Neuronal stem cell (in vitro differentiated cells): ENCODE data around the gene STK10.
A peak's percentile ranks its signal among the peaks of the same experiment; 100 is the strongest.

Experiments used
- DNase-seq: peaks from one replicate; pipeline ENCODE4 v3.0.0-alpha.2; 2013; ENCODE audit warnings: low spot score
- H2AFZ ChIP-seq: one replicate; pipeline ENCODE4 v1.6.1; 2013; ENCODE audit warnings: mild to moderate bottlenecking, low read length, inconsistent platforms
- H2AK5ac ChIP-seq: 2 replicates; pipeline ENCODE4 v1.6.1; 2013; ENCODE audit warnings: low read depth, mild to moderate bottlenecking, inconsistent platforms, low read length, moderate library complexity, mixed read lengths
- H2BK120ac ChIP-seq: 2 replicates; pipeline ENCODE4 v1.6.1; 2013; ENCODE audit warnings: low read depth, mild to moderate bottlenecking, inconsistent platforms, low read length, moderate library complexity, mixed read lengths
- H2BK12ac ChIP-seq: one replicate; pipeline ENCODE4 v1.6.1; 2013; ENCODE audit warnings: low read length, inconsistent platforms
- H2BK15ac ChIP-seq: 2 replicates; pipeline ENCODE4 v1.6.1; 2013; ENCODE audit warnings: mild to moderate bottlenecking, low read length, inconsistent platforms, mixed read lengths
- H2BK5ac ChIP-seq: one replicate; pipeline ENCODE4 v1.6.1; 2013; ENCODE audit warnings: inconsistent platforms, mild to moderate bottlenecking, low read length, moderate library complexity
- H3K14ac ChIP-seq: one replicate; pipeline ENCODE4 v1.6.1; 2013; ENCODE audit warnings: low read length, inconsistent platforms
- H3K18ac ChIP-seq: 2 replicates; pipeline ENCODE4 v1.6.1; 2013; ENCODE audit warnings: low read length, inconsistent platforms
- H3K23ac ChIP-seq: 2 replicates; pipeline ENCODE4 v1.6.1; 2013; ENCODE audit warnings: low read depth, mild to moderate bottlenecking, mixed read lengths, low read length, inconsistent platforms; ENCODE audit not compliant: poor library complexity
- H3K27ac ChIP-seq: replicated peaks from 3 replicates; pipeline ENCODE4 v1.5.1; 2013; ENCODE audit warnings: low read length, inconsistent platforms
- H3K27me3 ChIP-seq, 3 experiments: 2 replicates each; pipeline ENCODE4 v1.6.1; 2013; ENCODE audit warnings: low read length in 3 of 3, mild to moderate bottlenecking in 2 of 3, inconsistent platforms in 1 of 3, low read depth in 1 of 3, mixed read lengths in 1 of 3, moderate library complexity in 1 of 3; ENCODE audit not compliant: control insufficient read depth in 3 of 3, insufficient read depth in 3 of 3
- H3K36me3 ChIP-seq, 2 donors: replicated peaks in 1 of 2; 2 replicates each; pipeline ENCODE4 v1.6.1; 2013; ENCODE audit warnings: low read length in 2 of 2; ENCODE audit not compliant: control insufficient read depth in 2 of 2, insufficient read depth in 2 of 2
- H3K4ac ChIP-seq: 2 replicates; pipeline ENCODE4 v1.6.1; 2013; ENCODE audit warnings: inconsistent platforms, mild to moderate bottlenecking, low read length, moderate library complexity
- H3K4me1 ChIP-seq, 2 donors: 1 replicate in 1 of 2; 2 replicates in 1 of 2; pipeline ENCODE4 v1.6.1; 2013; ENCODE audit warnings: low read length in 2 of 2, low read depth in 1 of 2; ENCODE audit not compliant: control insufficient read depth in 2 of 2, insufficient read depth in 1 of 2
- H3K4me2 ChIP-seq: one replicate; pipeline ENCODE4 v1.6.1; 2013; ENCODE audit warnings: mild to moderate bottlenecking, low read length, inconsistent platforms; ENCODE audit not compliant: insufficient read depth, poor library complexity, severe bottlenecking
- H3K4me3 ChIP-seq, 2 donors: 2 replicates each; pipeline ENCODE4 v1.5.1; 2013; ENCODE audit warnings: low read length in 2 of 2, mild to moderate bottlenecking in 2 of 2, inconsistent platforms in 1 of 2, moderate library complexity in 1 of 2
- H3K79me1 ChIP-seq: one replicate; pipeline ENCODE4 v1.6.1; 2013; ENCODE audit warnings: low read depth, mild to moderate bottlenecking, inconsistent platforms, low read length, moderate library complexity
- H3K9ac ChIP-seq: one replicate; pipeline ENCODE4 v1.6.1; 2013; ENCODE audit warnings: mild to moderate bottlenecking, low read depth, low read length, inconsistent platforms; ENCODE audit not compliant: poor library complexity
- H3K9me3 ChIP-seq, 2 donors: replicated peaks in 1 of 2; 2 replicates each; pipeline versions ENCODE3 to v1.6.1; 2013; ENCODE audit warnings: low read length in 2 of 2, mild to moderate bottlenecking in 2 of 2, inconsistent platforms in 1 of 2, low read depth in 1 of 2, mixed read lengths in 1 of 2, moderate library complexity in 1 of 2; ENCODE audit not compliant: control insufficient read depth in 2 of 2, insufficient read depth in 1 of 2
- H4K8ac ChIP-seq: one replicate; pipeline ENCODE4 v1.6.1; 2013; ENCODE audit warnings: low read depth, mild to moderate bottlenecking, inconsistent platforms, low read length, moderate library complexity
- H4K91ac ChIP-seq: one replicate; pipeline ENCODE4 v1.6.1; 2013; ENCODE audit warnings: low read length, low read depth, mild to moderate bottlenecking, inconsistent platforms; ENCODE audit not compliant: poor library complexity
- WGBS, 2 donors: extraction: QIAGEN DNeasy Blood & Tissue Kit; methylation state at CpG; one replicate each; pipeline ENCODE4 v1.1.7; 2013; ENCODE audit warnings: missing lambda C conversion rate in 2 of 2, mixed read lengths in 1 of 2; ENCODE audit not compliant: insufficient read length in 2 of 2, insufficient replicate concordance in 1 of 2; ENCODE audit errors: extremely low coverage in 2 of 2; 5-methylcytosine and 5-hydroxymethylcytosine counted together

STK10 gene

DNA sequence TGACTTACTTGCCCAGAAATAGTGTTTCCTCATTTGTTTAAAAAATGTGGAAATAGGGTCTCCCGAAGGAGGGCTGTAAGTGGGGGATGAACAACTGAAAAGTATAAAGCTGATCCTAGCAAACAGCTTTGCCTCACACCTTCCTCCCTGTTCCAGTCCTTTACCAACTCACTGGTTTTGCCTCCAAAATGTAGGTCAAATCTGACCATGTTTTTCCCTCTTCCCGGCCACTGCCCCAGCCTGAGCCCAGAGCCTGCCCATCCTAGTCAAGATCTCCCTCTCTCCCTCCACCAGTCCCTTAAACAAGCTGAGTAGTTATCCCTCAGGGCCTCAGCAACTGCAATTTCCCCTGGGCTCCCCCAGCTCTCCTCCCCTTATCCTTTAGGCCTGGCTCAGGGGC is 99.2 kb downstream of the STK10 start:
- Histone ChIP-seq H2BK15ac (no peak overlapping the region), H3K4me3 (no peak overlapping the region), H2AFZ (no peak overlapping the region), H2BK5ac (no peak overlapping the region), H4K91ac (no peak overlapping the region), H3K18ac (no peak overlapping the region), H2BK12ac (no peak overlapping the region), H3K23ac (no peak overlapping the region), H3K79me1 (no peaks in the 10 kb centered on the region), H3K4ac (no peak overlapping the region), H3K36me3 (no peaks in the 10 kb centered on the region), H3K9ac (no peak overlapping the region), H3K4me2 (no peak overlapping the region), H3K14ac (no peak overlapping the region), H3K27me3 (no peaks in the 10 kb centered on the region), H3K9me3 (no peaks in the 10 kb centered on the region), H2AK5ac (no peak overlapping the region), H3K4me1 (no peaks in the 10 kb centered on the region), H3K27ac (no peak overlapping the region), H2BK120ac (no peak overlapping the region), H4K8ac (no peak overlapping the region)
- DNase-seq, result no peak
- no CpG with 5 or more reads among the region's 2 CpGs for WGBS, 2 donors

DNA sequence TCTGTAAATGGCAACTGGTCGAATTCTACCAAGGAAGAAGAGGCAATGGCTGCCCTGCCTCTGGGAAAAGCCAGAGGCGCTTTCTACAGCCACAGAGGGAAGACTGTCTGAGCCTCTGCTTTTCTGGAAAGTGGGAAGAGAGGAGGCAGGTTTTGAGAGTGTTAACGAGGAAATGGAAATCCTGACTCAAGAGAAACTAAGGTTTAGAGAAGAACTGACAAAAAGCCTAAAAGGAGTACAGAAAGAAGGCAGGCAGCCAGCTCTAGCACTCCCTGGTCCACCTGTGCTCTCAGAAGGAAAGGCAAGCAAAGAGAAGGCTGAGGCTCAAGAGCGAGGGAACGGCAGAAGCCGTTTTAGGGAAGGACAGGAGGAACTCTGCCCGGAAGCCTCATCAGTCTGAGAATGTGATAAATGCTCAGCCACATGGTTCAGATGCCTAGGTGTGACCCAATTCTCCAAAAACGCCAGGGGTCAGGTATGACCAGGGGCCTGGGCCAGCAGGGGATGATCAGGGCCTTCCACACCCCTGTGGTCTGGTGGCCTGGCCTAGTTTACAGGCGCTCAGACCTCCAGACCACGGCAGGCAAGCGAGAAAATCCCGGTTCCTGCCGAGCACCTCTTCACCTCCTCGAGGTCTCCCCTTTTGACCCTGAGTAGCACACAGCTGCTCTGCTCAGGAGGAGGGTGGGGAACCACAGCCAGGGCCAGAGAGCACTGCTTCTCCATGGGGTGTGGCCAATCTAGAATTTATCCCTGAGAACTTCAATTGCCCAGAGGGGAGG is 101.6 kb downstream of the STK10 start:
- Histone ChIP-seq H2AK5ac (peak overlapping the region; percentile 36), H3K4me2 (no peak overlapping the region), H3K4me1 (no peaks in the 10 kb centered on the region), H4K8ac (no peak overlapping the region), H3K4me3 (no peak overlapping the region), H2BK12ac (no peak overlapping the region), H3K18ac (peak overlapping the region; percentile 52), H3K23ac (no peak overlapping the region), H3K27me3 (no peaks in the 10 kb centered on the region), H3K9me3 (no peaks in the 10 kb centered on the region), H3K9ac (no peak overlapping the region), H3K14ac (no peak overlapping the region), H4K91ac (no peak overlapping the region), H3K36me3 (no peaks in the 10 kb centered on the region), H2BK120ac (no peak overlapping the region), H2BK15ac (peak overlapping the region; percentile 45), H3K79me1 (no peaks in the 10 kb centered on the region), H3K4ac (no peak overlapping the region), H3K27ac (no peak overlapping the region), H2AFZ (no peak overlapping the region), H2BK5ac (no peak overlapping the region)
- DNase-seq, result no peak
- no CpG with 5 or more reads among the region's 14 CpGs for WGBS, 2 donors

DNA sequence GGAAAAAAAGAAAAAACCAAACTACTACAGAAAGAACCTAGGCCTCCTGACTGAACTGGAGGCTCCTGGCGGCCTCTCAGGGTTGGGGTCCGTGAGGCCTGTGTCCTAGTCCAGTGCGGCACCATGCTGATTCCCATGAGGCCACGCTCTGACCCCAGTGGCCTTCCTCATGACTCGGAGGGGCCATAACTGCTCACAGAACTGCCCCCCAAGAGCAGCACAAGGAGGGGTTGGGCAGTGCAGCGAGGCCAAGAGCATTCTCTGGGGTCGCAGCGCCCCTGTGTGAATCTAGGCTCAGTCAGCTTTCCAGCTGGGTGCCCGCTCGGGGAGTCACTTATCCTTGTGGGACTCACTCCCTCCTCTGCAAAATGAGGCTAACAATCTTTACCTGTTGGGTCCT is 102.3 kb downstream of the STK10 start:
- H2BK12ac ChIP-seq, result no peak overlapping the region
- H3K23ac ChIP-seq, result no peak overlapping the region
- no peaks in the 10 kb centered on the region for H3K79me1 ChIP-seq
- WGBS, 2 donors, result no CpG with 5 or more reads among the region's 10 CpGs
- H3K4me1 ChIP-seq, result no peaks in the 10 kb centered on the region
- no peak overlapping the region for H2AFZ ChIP-seq
- H3K4me2 ChIP-seq, result no peak overlapping the region
- no peak for DNase-seq
- no peak overlapping the region for H4K8ac ChIP-seq
- peak overlapping the region; percentile 4 for H3K18ac ChIP-seq
- H3K9me3 ChIP-seq, result no peaks in the 10 kb centered on the region
- no peak overlapping the region for H3K27ac ChIP-seq
- H3K4me3 ChIP-seq, result no peak overlapping the region
- H4K91ac ChIP-seq, result no peak overlapping the region
- no peaks in the 10 kb centered on the region for H3K27me3 ChIP-seq
- H2AK5ac ChIP-seq, result no peak overlapping the region
- H2BK5ac ChIP-seq, result no peak overlapping the region
- no peak overlapping the region for H3K9ac ChIP-seq
- H3K14ac ChIP-seq, result no peak overlapping the region
- H2BK15ac ChIP-seq, result no peak overlapping the region
- no peaks in the 10 kb centered on the region for H3K36me3 ChIP-seq
- no peak overlapping the region for H3K4ac ChIP-seq
- H2BK120ac ChIP-seq, result no peak overlapping the region

DNA sequence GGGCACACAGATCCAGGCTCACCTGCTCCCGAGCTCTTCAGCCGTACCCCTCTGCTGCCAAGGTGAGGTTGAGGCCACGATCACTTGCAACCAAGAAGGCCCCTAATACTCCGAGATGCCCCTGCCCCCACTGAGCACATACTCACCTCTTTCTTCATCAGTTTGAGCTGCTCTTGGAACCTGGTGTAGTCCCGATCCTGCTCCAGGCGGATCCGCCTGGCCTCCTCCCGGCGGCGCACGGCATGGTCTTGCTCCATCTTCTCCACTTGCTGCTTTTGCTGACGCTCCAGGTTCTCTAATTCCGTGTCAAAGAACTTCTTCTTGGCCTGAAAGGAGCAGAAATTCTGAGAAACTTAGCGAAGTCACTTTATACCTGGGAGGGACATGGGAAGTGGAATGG is 105.8 kb downstream of the STK10 start:
- Histone ChIP-seq H3K79me1 (no peaks in the 10 kb centered on the region), H2AK5ac (peak overlapping the region; percentile 66), H3K4ac (no peak overlapping the region), H3K23ac (no peak overlapping the region), H3K9me3 (no peaks in the 10 kb centered on the region), H3K4me2 (no peak overlapping the region), H3K18ac (no peak overlapping the region), H2AFZ (no peak overlapping the region), H3K4me1 (peaks cover 0 to 6% of the 10 kb centered on the region in 2 donors), H2BK12ac (no peak overlapping the region), H2BK15ac (no peak overlapping the region), H3K27me3 (no peaks in the 10 kb centered on the region), H4K8ac (no peak overlapping the region), H3K14ac (no peak overlapping the region), H2BK120ac (no peak overlapping the region), H3K9ac (no peak overlapping the region), H4K91ac (no peak overlapping the region), H2BK5ac (no peak overlapping the region), H3K4me3 (no peak overlapping the region), H3K27ac (no peak overlapping the region), H3K36me3 (no peaks in the 10 kb centered on the region)
- no peak for DNase-seq
- no CpG with 5 or more reads among the region's 14 CpGs for WGBS, 2 donors
